MG63 (cell line): ENCODE data around the gene SNAI1. TPM values are rescaled to one million over a fixed set of nuclear protein-coding genes. Genes with fewer than 3 reads are reported as not detected.
A peak's percentile ranks its signal among the peaks of the same experiment; 100 is the strongest.
"Not testable (repeated sequence)": the region's sequence is repeated elsewhere in the genome, so short reads cannot be mapped to it uniquely, and the experiment has no call there.

Experiments used
- DNase-seq: peaks from one replicate; pipeline ENCODE4 v3.0.0-alpha.2; 2020
- H3K27me3 ChIP-seq: fragments of 250-450 bp; sonication (Bioruptor Pico); 2 replicates; pipeline ENCODE4 v1.5.1; 2020; ENCODE audit warnings: mild to moderate bottlenecking, moderate library complexity
- H3K36me3 ChIP-seq: fragments of 250-450 bp; sonication (Bioruptor Pico); 2 replicates; pipeline ENCODE4 v1.5.1; 2020; ENCODE audit warnings: mild to moderate bottlenecking, moderate library complexity
- H3K4me3 ChIP-seq: fragments of 250-450 bp; sonication (Bioruptor Pico); 2 replicates; pipeline ENCODE4 v1.5.1; 2020; ENCODE audit warnings: mild to moderate bottlenecking, moderate library complexity
- H3K9me3 ChIP-seq: fragments of 250-450 bp; sonication (Bioruptor Pico); 2 replicates; pipeline ENCODE4 v1.5.1; 2020; ENCODE audit warnings: mild to moderate bottlenecking, moderate library complexity
- total RNA-seq: library from RNA; depleted of rRNA; stranded (reverse); fragments of >200 nt; shearing (Covaris generic); gene quantifications from 2 replicates; pipeline ENCODE4 v1.2.3, GENCODE V29; 2014; ENCODE audit warnings: low replicate concordance

The SNAI1 gene
- total RNA-seq, 1 experiment from 2014 or later: 0.82 TPM

GRCh38 chr20:49998478-49999188 lies 15.9 kb downstream of the SNAI1 start:
- DNase-seq, H3K9me3 ChIP-seq, H3K27me3 ChIP-seq, H3K36me3 ChIP-seq, H3K4me3 ChIP-seq: not testable (repeated sequence)

GRCh38 chr20:49999329-49999728 lies 16.5 kb downstream of the SNAI1 start:
- no peaks in the 10 kb centered on the region for H3K9me3 ChIP-seq
- no peak for DNase-seq
- no peaks in the 10 kb centered on the region for H3K36me3 ChIP-seq

GRCh38 chr20:50000548-50001222 lies 17.9 kb downstream of the SNAI1 start:
- not testable (repeated sequence) for H3K4me3 ChIP-seq, H3K9me3 ChIP-seq, DNase-seq

More at GRCh38 chr20:49999329-49999728, 16.5 kb downstream of the SNAI1 start:
- no peak overlapping the region for H3K4me3 ChIP-seq
- no peaks in the 10 kb centered on the region for H3K27me3 ChIP-seq

GRCh38 chr20:50001784-50002311 lies 19.1 kb downstream of the SNAI1 start:
- H3K9me3 ChIP-seq: no peaks in the 10 kb centered on the region
- no peaks in the 10 kb centered on the region for H3K36me3 ChIP-seq

More at GRCh38 chr20:50000548-50001222, 17.9 kb downstream of the SNAI1 start:
- H3K27me3 ChIP-seq, H3K36me3 ChIP-seq: not testable (repeated sequence)

GRCh38 chr20:50003253-50003656 lies 20.5 kb downstream of the SNAI1 start:
- no peaks in the 10 kb centered on the region for H3K36me3 ChIP-seq
- no peak overlapping the region for H3K4me3 ChIP-seq
- H3K9me3 ChIP-seq: no peaks in the 10 kb centered on the region
- DNase-seq: peak; percentile 57
- H3K27me3 ChIP-seq: no peaks in the 10 kb centered on the region

More at GRCh38 chr20:50001784-50002311, 19.1 kb downstream of the SNAI1 start:
- no peak for DNase-seq
- Histone ChIP-seq H3K4me3 (no peak overlapping the region), H3K27me3 (no peaks in the 10 kb centered on the region)

GRCh38 chr20:50004229-50004628 lies 21.4 kb downstream of the SNAI1 start:
- H3K4me3 ChIP-seq: no peak overlapping the region
- no peak for DNase-seq
- no peaks in the 10 kb centered on the region for H3K27me3 ChIP-seq
- no peaks in the 10 kb centered on the region for H3K36me3 ChIP-seq
- H3K9me3 ChIP-seq: no peaks in the 10 kb centered on the region

GRCh38 chr20:50005471-50005981 lies 22.7 kb downstream of the SNAI1 start:
- DNase-seq: no peak
- Histone ChIP-seq H3K27me3 (no peaks in the 10 kb centered on the region), H3K36me3 (no peaks in the 10 kb centered on the region), H3K9me3 (no peaks in the 10 kb centered on the region), H3K4me3 (no peak overlapping the region)

GRCh38 chr20:50007369-50007768 lies 24.6 kb downstream of the SNAI1 start:
- Histone ChIP-seq H3K36me3 (no peaks in the 10 kb centered on the region), H3K27me3 (no peaks in the 10 kb centered on the region), H3K4me3 (no peak overlapping the region), H3K9me3 (no peaks in the 10 kb centered on the region)
- DNase-seq: no peak

GRCh38 chr20:50008007-50008406 lies 25.2 kb downstream of the SNAI1 start:
- H3K4me3 ChIP-seq: no peak overlapping the region
- no peaks in the 10 kb centered on the region for H3K27me3 ChIP-seq
- no peak for DNase-seq

GRCh38 chr20:50009521-50010454 lies 27.0 kb downstream of the SNAI1 start:
- no peak overlapping the region for H3K4me3 ChIP-seq
- no peaks in the 10 kb centered on the region for H3K9me3 ChIP-seq
- H3K27me3 ChIP-seq: no peaks in the 10 kb centered on the region
- no peak for DNase-seq
- no peaks in the 10 kb centered on the region for H3K36me3 ChIP-seq

More at GRCh38 chr20:50008007-50008406, 25.2 kb downstream of the SNAI1 start:
- Histone ChIP-seq H3K9me3 (no peaks in the 10 kb centered on the region), H3K36me3 (no peaks in the 10 kb centered on the region)

GRCh38 chr20:50011597-50011996 lies 28.8 kb downstream of the SNAI1 start:
- H3K27me3 ChIP-seq, H3K9me3 ChIP-seq, H3K4me3 ChIP-seq, DNase-seq, H3K36me3 ChIP-seq: not testable (repeated sequence)

- H3K36me3 ChIP-seq: no peaks in the 10 kb centered on the region
- H3K4me3 ChIP-seq: no peak overlapping the region
- no peaks in the 10 kb centered on the region for H3K9me3 ChIP-seq
- H3K27me3 ChIP-seq: no peaks in the 10 kb centered on the region
- DNase-seq: no peak
These were observed 29.8 kb downstream of the SNAI1 start for GRCh38 chr20:50012282-50013263.

GRCh38 chr20:50013976-50014375 lies 31.2 kb downstream of the SNAI1 start:
- no peaks in the 10 kb centered on the region for H3K27me3 ChIP-seq
- no peaks in the 10 kb centered on the region for H3K36me3 ChIP-seq
- DNase-seq: no peak
- no peaks in the 10 kb centered on the region for H3K9me3 ChIP-seq
- no peak overlapping the region for H3K4me3 ChIP-seq

- no peaks in the 10 kb centered on the region for H3K27me3 ChIP-seq
- no peaks in the 10 kb centered on the region for H3K36me3 ChIP-seq
- H3K9me3 ChIP-seq: no peaks in the 10 kb centered on the region
- no peak overlapping the region for H3K4me3 ChIP-seq
- DNase-seq: no peak
These were observed 32.1 kb downstream of the SNAI1 start for GRCh38 chr20:50014570-50015562.

GRCh38 chr20:50015636-50015992 lies 32.8 kb downstream of the SNAI1 start:
- Histone ChIP-seq H3K27me3 (no peaks in the 10 kb centered on the region), H3K36me3 (no peaks in the 10 kb centered on the region), H3K9me3 (no peaks in the 10 kb centered on the region), H3K4me3 (no peak overlapping the region)
- DNase-seq: no peak
